Caki2 (cell line): ENCODE measurements around the gene CYBRD1. TPM values are rescaled to one million over a fixed set of nuclear protein-coding genes. Genes with fewer than 3 reads are reported as not detected.
"Not testable (repeated sequence)": the region's sequence is repeated elsewhere in the genome, so short reads cannot be mapped to it uniquely, and the experiment has no call there.

Experiments used
- DNase-seq: peaks from one replicate; pipeline ENCODE4 v3.0.0-alpha.2; 2015; ENCODE audit warnings: low read depth
- in situ Hi-C: cut with HindIII; loops from 2 replicates; pipeline ENCODE4 v1.10.0; 2016; ENCODE audit warnings: low sequenced_read_pairs, low pct_unique_long_range_greater_than_20kb, mixed read lengths
- total RNA-seq: library from RNA; depleted of rRNA; stranded (reverse); fragments of >200 nt; shearing (Covaris generic); gene quantifications from 2 replicates; pipeline ENCODE4 v1.2.3, GENCODE V29; 2014; ENCODE audit warnings: low replicate concordance; rRNA removed

CYBRD1 gene, protein sequence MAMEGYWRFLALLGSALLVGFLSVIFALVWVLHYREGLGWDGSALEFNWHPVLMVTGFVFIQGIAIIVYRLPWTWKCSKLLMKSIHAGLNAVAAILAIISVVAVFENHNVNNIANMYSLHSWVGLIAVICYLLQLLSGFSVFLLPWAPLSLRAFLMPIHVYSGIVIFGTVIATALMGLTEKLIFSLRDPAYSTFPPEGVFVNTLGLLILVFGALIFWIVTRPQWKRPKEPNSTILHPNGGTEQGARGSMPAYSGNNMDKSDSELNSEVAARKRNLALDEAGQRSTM
- total RNA-seq: not detected in 2 replicates

DNA sequence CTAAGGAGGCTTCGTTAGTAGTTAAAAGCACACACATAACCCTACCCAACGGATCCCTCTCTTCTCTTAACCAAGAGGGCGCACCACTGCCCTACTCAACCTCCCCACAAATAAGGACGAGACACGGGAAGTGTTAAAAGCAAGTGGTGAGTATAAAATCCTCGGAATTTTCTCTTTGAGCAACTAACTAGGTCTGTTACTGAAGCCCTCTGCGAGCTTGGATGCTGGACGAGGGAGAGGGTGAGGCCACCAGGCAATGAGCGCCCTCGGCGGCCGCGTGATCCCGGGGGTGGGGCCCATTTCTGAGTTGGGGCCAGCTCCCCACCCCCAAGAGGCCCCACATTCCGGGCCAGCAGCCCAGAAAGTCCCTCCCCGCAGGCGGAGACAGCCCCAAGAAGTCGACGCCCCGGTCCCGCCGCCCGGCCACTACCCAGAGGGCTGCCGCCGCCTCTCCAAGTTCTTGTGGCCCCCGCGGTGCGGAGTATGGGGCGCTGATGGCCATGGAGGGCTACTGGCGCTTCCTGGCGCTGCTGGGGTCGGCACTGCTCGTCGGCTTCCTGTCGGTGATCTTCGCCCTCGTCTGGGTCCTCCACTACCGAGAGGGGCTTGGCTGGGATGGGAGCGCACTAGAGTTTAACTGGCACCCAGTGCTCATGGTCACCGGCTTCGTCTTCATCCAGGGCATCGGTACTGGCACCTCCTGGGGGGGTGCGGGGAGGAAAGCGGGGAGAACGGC lies at the start of gene CYBRD1:
Gene CYBRD1, plus strand, starts transcription at position 423 of the 736 bp plus-strand sequence. Its CDS starts 72 bp downstream, at position 495.
- no peak for DNase-seq
- in situ Hi-C loops: no loop called here

GRCh38 chr2:171475979-171476378 lies 46.3 kb upstream of the CYBRD1 start:
- in situ Hi-C loops: no loop called here
- DNase-seq: no peak

GRCh38 chr2:171478345-171478744 lies 43.9 kb upstream of the CYBRD1 start:
- in situ Hi-C loops: no loop called here
- no peak for DNase-seq

DNA sequence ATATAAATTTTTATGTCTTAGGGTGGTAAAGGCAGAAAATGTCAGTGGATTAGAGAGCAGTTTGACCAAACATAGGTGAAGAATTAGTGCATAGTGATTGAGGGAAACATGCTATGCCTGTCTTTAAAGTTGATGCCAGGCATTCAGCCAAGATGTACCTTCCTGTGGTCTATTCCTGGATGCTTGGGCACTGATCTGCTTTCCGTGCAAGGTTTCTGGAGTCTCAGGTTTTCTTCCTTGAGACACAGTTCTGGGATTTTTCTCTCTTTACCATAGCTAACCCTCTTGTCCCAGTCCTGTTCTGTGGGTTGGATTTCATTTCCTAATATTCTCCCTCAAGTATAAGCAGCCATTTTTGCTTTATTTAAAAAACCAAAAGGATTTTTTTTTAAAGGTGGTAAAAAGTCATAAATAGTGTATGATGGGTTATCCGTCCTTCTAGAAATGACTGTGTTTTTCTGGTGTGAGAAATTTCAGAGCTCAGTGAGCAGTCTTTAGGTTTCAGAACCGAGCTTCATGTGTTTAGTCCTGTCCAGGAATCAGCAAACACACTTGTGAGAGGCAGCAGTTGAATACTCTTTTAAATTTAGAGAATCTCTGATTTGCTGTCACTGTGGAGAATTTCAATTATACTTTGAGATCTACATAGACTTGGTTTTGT lies 43.0 kb upstream of the CYBRD1 start:
- in situ Hi-C loops: no loop called here
- no peak for DNase-seq

- DNase-seq: no peak
- in situ Hi-C loops: no loop called here
Measured at GRCh38 chr2:171480908-171481307, 41.4 kb upstream of the CYBRD1 start.

DNA sequence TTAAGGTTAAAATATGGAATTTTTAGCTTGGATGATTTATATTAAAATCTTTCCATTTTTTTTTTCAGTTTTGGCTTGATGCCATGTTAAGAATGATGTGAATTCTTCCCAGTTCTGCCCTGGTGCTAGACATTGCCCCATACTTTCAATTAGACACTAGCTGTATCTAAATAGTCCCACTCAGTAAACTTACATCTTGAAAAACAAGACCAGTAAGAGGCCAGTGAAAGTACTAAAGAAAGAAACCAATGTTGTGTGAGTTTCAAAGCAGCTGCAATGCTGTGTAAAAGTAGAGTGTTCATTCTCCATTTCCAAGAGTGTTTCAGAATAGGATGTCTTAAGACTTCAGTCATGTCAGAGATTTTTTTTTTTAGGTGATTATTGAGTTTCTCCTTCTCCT lies 40.0 kb upstream of the CYBRD1 start:
- in situ Hi-C loops: no loop called here

GRCh38 chr2:171482877-171483276 lies 39.4 kb upstream of the CYBRD1 start:
- in situ Hi-C loops: no loop called here
- DNase-seq: no peak

More for the DNA sequence above, 40.0 kb upstream of the CYBRD1 start:
- no peak for DNase-seq

DNA sequence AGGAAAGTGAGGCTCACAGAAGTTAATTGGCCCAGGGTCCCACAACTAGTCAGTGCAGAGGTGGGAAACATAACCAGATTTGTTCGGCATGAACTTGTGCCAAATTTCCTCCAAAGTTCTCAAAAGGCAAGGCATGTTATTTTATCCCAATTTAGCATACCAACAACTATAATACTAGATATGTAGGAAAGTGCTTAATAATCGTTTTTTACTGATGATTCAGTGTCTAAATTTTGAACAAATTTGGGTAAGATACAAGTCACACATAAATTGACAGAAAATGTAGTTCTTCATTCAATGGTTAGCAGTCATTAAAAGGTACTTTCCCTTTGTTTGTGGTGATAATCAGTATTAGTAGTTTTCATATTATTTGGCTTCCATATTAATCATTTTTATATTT lies 38.5 kb upstream of the CYBRD1 start:
- DNase-seq: no peak
- in situ Hi-C loops: no loop called here

DNA sequence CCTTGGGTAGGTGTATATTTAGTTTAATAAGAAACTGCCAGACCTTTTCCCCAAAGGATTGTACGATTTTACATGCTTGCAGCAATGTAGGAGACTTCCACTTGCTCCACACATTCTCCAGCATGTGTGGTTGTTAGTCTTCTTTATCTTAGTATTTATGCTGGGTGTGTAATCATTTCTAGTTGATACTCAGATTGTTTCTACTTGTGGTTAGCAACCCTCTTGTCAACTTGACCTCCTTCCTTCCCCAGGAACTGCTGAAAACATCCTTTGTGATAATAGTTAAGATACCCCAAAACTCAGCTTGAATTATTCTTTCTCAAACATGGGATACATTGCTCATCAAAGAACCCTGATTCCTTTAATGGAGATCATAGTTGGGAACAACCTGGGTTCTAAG lies 37.2 kb upstream of the CYBRD1 start:
- in situ Hi-C loops: no loop called here
- no peak for DNase-seq

DNA sequence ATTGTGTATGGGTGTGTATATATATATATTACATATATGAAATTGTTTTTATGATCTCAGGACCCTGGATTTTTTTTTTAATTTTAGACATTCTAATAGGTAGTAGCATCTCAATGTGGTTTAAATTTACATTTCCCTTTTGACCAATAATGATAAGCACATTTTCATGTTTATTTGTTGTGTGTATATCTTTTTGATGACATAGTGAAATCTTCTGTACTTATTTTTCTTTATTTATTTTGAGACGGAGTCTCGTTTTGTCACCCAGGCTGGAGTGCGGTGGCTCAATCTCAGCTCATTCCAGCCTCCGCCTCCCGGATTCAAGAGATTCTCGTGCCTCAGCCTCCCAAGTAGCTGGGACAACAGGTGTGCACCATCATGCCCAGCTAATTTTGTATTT lies 35.1 kb upstream of the CYBRD1 start:
- in situ Hi-C loops: no loop called here
- DNase-seq: no peak

GRCh38 chr2:171487803-171488259 lies 34.4 kb upstream of the CYBRD1 start:
- DNase-seq: no peak

GRCh38 chr2:171490577-171490976 lies 31.7 kb upstream of the CYBRD1 start:
- no peak for DNase-seq

More at GRCh38 chr2:171487803-171488259, 34.4 kb upstream of the CYBRD1 start:
- in situ Hi-C loops: no loop called here

DNA sequence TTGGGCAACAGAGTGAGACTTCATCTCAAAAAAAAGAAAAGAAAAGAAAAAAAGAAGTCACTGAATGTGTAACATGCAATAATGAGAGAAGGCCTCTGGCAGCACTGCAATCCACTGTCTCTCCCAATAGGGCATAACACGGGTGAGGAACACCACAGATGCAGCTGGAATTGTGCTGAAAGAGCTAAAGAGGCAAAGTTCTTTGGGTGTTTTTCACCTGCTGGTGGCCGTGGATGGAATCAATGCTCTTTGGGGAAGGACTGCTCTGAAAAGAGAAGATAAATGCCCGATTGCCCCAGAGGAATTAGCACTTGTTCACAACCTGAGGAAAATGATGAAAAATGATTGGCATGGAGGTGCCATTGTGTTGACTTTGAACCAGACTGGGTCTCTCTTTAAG lies 31.0 kb upstream of the CYBRD1 start:
- in situ Hi-C loops: no loop called here

More at GRCh38 chr2:171490577-171490976, 31.7 kb upstream of the CYBRD1 start:
- in situ Hi-C loops: no loop called here

GRCh38 chr2:171492664-171493063 lies 29.6 kb upstream of the CYBRD1 start:
- no peak for DNase-seq
- in situ Hi-C loops: no loop called here

More for the DNA sequence above, 31.0 kb upstream of the CYBRD1 start:
- no peak for DNase-seq

GRCh38 chr2:171497664-171498063 lies 24.6 kb upstream of the CYBRD1 start:
- DNase-seq, in situ Hi-C loops: not testable (repeated sequence)

GRCh38 chr2:171505374-171505773 lies 16.9 kb upstream of the CYBRD1 start:
- in situ Hi-C loops: no loop called here
- no peak for DNase-seq

DNA sequence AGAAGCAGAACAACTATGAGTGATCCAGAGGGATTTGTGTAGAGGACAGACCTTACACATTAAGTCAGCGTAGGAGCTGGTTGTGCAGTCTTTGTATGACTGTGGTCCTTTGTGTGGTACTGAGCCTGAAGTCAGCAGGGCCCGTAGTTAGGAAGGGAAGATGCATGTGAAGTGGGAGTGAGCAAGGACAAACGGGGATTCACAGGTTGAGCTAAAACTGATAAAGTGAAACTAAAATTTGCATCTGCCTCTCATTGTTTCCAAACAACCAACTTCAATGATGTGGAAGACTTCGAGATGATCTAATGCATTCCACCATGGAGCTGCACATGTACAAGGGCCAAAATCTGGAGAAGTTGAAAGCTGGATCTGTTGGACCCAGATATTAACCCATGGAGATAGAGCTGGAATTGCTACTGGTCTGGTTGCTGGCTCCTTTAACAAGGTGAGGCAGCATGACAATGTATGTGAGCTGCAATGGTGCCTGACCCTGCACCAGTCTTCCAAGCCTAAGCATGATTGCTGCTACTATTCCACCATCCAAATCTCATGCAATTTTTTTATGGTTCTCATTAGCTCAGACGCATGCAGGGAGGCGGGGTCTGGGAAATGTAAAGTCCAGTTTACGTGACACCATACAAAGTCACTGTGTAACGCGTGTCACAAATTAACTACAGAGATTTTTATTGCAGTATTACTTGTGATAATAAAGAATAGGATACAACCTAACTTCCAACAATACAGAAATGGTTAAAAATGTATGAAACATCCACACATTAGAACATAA lies 12.1 kb upstream of the CYBRD1 start:
- in situ Hi-C loops: no loop called here

DNA sequence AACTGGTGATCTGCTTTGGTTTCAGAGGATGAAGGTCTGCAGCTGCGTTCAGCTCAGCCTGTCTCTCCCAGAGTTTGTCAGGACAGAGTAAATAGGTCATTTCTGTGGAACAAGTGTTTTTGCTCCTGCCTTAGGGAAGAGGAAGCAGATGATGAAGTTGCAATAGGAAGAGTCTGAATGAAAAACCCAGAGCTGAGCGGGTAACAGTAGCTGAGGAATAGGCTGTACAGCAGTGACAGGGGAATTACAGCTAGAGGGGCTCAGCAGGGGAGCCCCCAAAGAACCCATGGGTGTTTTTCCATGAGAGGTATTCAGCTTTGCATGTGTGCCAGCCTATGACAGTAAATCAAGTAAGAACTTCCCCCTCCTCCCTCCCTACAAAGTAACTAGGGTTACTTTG lies 10.3 kb upstream of the CYBRD1 start:
- in situ Hi-C loops: no loop called here
- DNase-seq: no peak

More for the DNA sequence above, 12.1 kb upstream of the CYBRD1 start:
- DNase-seq: no peak
